B cell (primary cell): ENCODE results near the gene EBF3. TPM values are rescaled to one million over a fixed set of nuclear protein-coding genes. Genes with fewer than 3 reads are reported as not detected.

ENCODE experiments used
- ATAC-seq: fragments of 200-7000 bp; cut with Tn5 transposase; one replicate; pipeline ENCODE4 v1.10.0; 2021; ENCODE audit warnings: low read depth, mild to moderate bottlenecking, moderate number of reproducible peaks, moderate library complexity
- CTCF ChIA-PET: fragments of 350-600 bp; sonication (Branson Sonifier 250); formaldehyde crosslinking; loops from one replicate; lab custom pipeline; 2021; ENCODE audit warnings: antibody characterized with exemption, inconsistent platforms; lab: Charles Lee
- POLR2A ChIA-PET: fragments of 350-600 bp; sonication (Branson Sonifier 250); formaldehyde crosslinking; loops from one replicate; lab custom pipeline; 2021; ENCODE audit warnings: antibody characterized with exemption; lab: Charles Lee
- DNase-seq: peaks from one replicate; pipeline ENCODE4 v3.0.0; 2013
- H2AFZ ChIP-seq: 2 replicates; pipeline ENCODE4 v1.6.1; 2012; ENCODE audit warnings: mild to moderate bottlenecking, low read depth, low read length; ENCODE audit not compliant: insufficient read depth, poor library complexity, severe bottlenecking
- H3K27ac ChIP-seq, 2 donors: 1 replicate in 1 of 2; 2 replicates in 1 of 2; pipeline ENCODE4 v1.5.1; 2012 to 2013; ENCODE audit warnings: low read length in 2 of 2, mild to moderate bottlenecking in 2 of 2, moderate library complexity in 1 of 2
- H3K27me3 ChIP-seq, 4 experiments: fragments of 200-600 bp in 1 of 4; sonication (generic) in 1 of 4; replicated peaks in 1 of 4; 1 replicate in 2 of 4; 2 replicates in 2 of 4; pipeline versions ENCODE4 v1.6.1 to v1.7.0; 2013 to 2016; ENCODE audit warnings: low read length in 3 of 4, mild to moderate bottlenecking in 2 of 4, mixed read lengths in 1 of 4, moderate library complexity in 1 of 4; ENCODE audit not compliant: insufficient read depth in 4 of 4, control insufficient read depth in 3 of 4; ENCODE audit errors: control extremely low read depth in 1 of 4
- H3K36me3 ChIP-seq, 2 experiments: replicated peaks in 1 of 2; 1 replicate in 1 of 2; 2 replicates in 1 of 2; pipeline versions ENCODE4 v1.6.1 to v1.7.1; 2013; ENCODE audit warnings: low read length in 1 of 2; ENCODE audit not compliant: insufficient read depth in 2 of 2, control insufficient read depth in 1 of 2; ENCODE audit errors: control extremely low read depth in 1 of 2, extremely low read depth in 1 of 2
- H3K4me1 ChIP-seq, 2 donors: fragments of 200-600 bp in 1 of 2; sonication (generic) in 1 of 2; 1 replicate in 1 of 2; 2 replicates in 1 of 2; pipeline versions ENCODE4 v1.5.1 to v1.6.1; 2013 to 2017; ENCODE audit warnings: low read length in 2 of 2; ENCODE audit not compliant: control insufficient read depth in 2 of 2, insufficient read depth in 2 of 2
- H3K4me2 ChIP-seq: replicated peaks from 2 replicates; pipeline ENCODE3; 2012; ENCODE audit warnings: mild to moderate bottlenecking, low read depth, low read length; ENCODE audit not compliant: poor library complexity, severe bottlenecking
- H3K4me3 ChIP-seq, 5 experiments: fragments of 200-600 bp in 1 of 5; sonication (generic) in 1 of 5; 1 replicate in 3 of 5; 2 replicates in 2 of 5; pipeline versions ENCODE4 v1.5.1 to v1.7.0; 2011 to 2016; ENCODE audit warnings: low read length in 4 of 5, mild to moderate bottlenecking in 4 of 5, low read depth in 2 of 5, control low read depth in 1 of 5, moderate library complexity in 1 of 5; ENCODE audit not compliant: insufficient read depth in 1 of 5; ENCODE audit errors: control extremely low read depth in 1 of 5, extremely low read depth in 1 of 5
- H3K79me2 ChIP-seq: fragments of 200-600 bp; sonication (generic); one replicate; pipeline ENCODE4 v1.6.0; 2016; ENCODE audit warnings: low read length; ENCODE audit not compliant: control insufficient read depth, insufficient read depth
- H3K9ac ChIP-seq: fragments of 200-600 bp; sonication (generic); 2 replicates; pipeline ENCODE4 v1.6.1; 2017; ENCODE audit warnings: mild to moderate bottlenecking, low read length, moderate library complexity
- H3K9me3 ChIP-seq, 3 donors: one replicate each; pipeline versions ENCODE4 v1.6.1 to v1.7.1; 2013; ENCODE audit warnings: low read length in 2 of 3; ENCODE audit not compliant: control insufficient read depth in 2 of 3, insufficient read depth in 1 of 3; ENCODE audit errors: control extremely low read depth in 1 of 3
- H4K20me1 ChIP-seq: 2 replicates; pipeline ENCODE4 v1.6.0; 2012; ENCODE audit warnings: mild to moderate bottlenecking, low read length; ENCODE audit not compliant: insufficient read depth, control insufficient read depth, poor library complexity, severe bottlenecking
- H3K27ac Mint-ChIP-seq: one replicate; pipeline ENCODE4 v1.8.0; 2021; ENCODE audit warnings: mixed read lengths
- H3K27me3 Mint-ChIP-seq: one replicate; pipeline ENCODE4 v1.8.0; 2021; ENCODE audit warnings: mixed read lengths
- H3K4me1 Mint-ChIP-seq: one replicate; pipeline ENCODE4 v1.8.0; 2021; ENCODE audit warnings: mixed read lengths
- H3K4me3 Mint-ChIP-seq: one replicate; pipeline ENCODE4 v1.8.0; 2021; ENCODE audit warnings: mixed read lengths
- H3K9me3 Mint-ChIP-seq: one replicate; pipeline ENCODE4 v1.8.0; 2022; ENCODE audit warnings: mixed read lengths; ENCODE audit not compliant: insufficient read depth
- CTCF ChIP-seq: fragments of 200-600 bp; IDR thresholded peaks from one replicate; pipeline ENCODE4 v1.8.0; 2022; ENCODE audit warnings: antibody characterized with exemption, mild to moderate bottlenecking
- EZH2 ChIP-seq: IDR thresholded peaks from 2 replicates; pipeline ENCODE4 v1.6.1; 2012; ENCODE audit warnings: borderline replicate concordance, low read depth, mild to moderate bottlenecking, moderate library complexity, low read length; ENCODE audit not compliant: insufficient read depth, poor library complexity, severe bottlenecking
- WGBS: methylation state at CpG from one replicate; pipeline ENCODE4 v1.1.5; 2013; ENCODE audit warnings: missing lambda C conversion rate; ENCODE audit not compliant: insufficient coverage; 5-methylcytosine and 5-hydroxymethylcytosine counted together
- intact Hi-C: fragments of 100-400 bp; cut with micrococcal nuclease; formaldehyde crosslinking; loops from one replicate; pipeline ENCODE4 v1.10.0; 2022
- polyA plus RNA-seq: library from polyadenylated mRNA; depleted of rRNA; stranded (reverse); fragments of >200 nt; gene quantifications from 2 replicates; pipeline ENCODE4 v1.2.3, GENCODE V29; 2012
- total RNA-seq, 2 donors: library from RNA; stranded (reverse); fragments of 120-200 nt in 1 of 2; gene quantifications; 1 replicate in 1 of 2; 2 replicates in 1 of 2; pipeline versions ENCODE4 v1.2.3 to v1.2.4, GENCODE V29; 2013 to 2022

The EBF3 gene
- total and polyA plus RNA-seq, 2 donors (not counting 1 experiment from before 2014, with no cell fraction given) = not detected

DNA sequence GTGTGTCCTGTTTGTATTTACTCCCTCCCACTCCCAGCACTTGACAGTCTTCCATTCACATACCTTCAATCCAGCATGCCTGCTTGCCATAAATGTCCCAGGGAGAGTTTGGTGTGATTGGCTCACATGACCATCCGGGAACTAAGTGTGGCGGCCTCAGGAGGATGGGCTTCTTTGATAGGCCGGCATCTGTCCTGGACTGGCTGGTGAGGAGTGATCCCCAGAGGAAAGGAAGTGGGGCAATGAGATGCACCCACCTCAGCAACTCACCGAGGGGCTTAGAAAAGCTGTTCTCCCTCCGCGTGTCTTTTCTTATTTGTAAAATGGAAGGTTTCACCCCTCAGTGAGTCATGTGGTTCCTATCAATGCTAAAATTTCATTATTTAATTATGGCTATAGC, 14.9 kb upstream of the EBF3 start:
- WGBS = 95% methylated on average over 3 of the region's 6 CpGs
- no peak for ATAC-seq
- ChIA-PET CTCF (no interaction called here), POLR2A (no interaction called here)
- peaks cover 0 to 18% (median 0%) of the 10 kb centered on the region in 3 donors for H3K9me3 ChIP-seq
- no peak overlapping the region for H3K4me3 ChIP-seq
- no peak overlapping the region for H2AFZ ChIP-seq
- Mint-ChIP-seq H3K4me3 (no peak overlapping the region), H3K27me3 (peaks cover 63% of the 10 kb centered on the region), H3K9me3 (peaks cover 4% of the 10 kb centered on the region), H3K27ac (no peak overlapping the region), H3K4me1 (peaks cover 1% of the 10 kb centered on the region)
- H3K36me3 ChIP-seq = no peaks in the 10 kb centered on the region
- intact Hi-C loops = loop anchor here (10.0 kb wide), 1 partner anchor 1714 kb away; no protein-coding TSS in a partner anchor
- no peaks in the 10 kb centered on the region for H3K4me1 ChIP-seq
- H3K4me2 ChIP-seq = no peak overlapping the region
- peaks cover 0 to 35% (median 18%) of the 10 kb centered on the region in 4 experiments for H3K27me3 ChIP-seq
- no peak overlapping the region for H3K9ac ChIP-seq
- no peak for TF ChIP-seq CTCF
- no peak for TF ChIP-seq EZH2
- H3K79me2 ChIP-seq = no peaks in the 10 kb centered on the region
- no peak for DNase-seq
- H4K20me1 ChIP-seq = no peaks in the 10 kb centered on the region
- H3K27ac ChIP-seq = no peak overlapping the region

GRCh38 chr10:129978322-129978721, 14.2 kb upstream of the EBF3 start:
- Histone ChIP-seq H3K4me1 (no peaks in the 10 kb centered on the region), H3K4me2 (no peak overlapping the region), H3K27me3 (peaks cover 0 to 41% (median 24%) of the 10 kb centered on the region in 4 experiments), H3K4me3 (no peak overlapping the region), H3K9ac (no peak overlapping the region), H3K27ac (no peak overlapping the region), H3K79me2 (no peaks in the 10 kb centered on the region), H4K20me1 (no peaks in the 10 kb centered on the region), H3K36me3 (no peaks in the 10 kb centered on the region), H3K9me3 (peaks cover 0 to 15% (median 0%) of the 10 kb centered on the region in 3 donors), H2AFZ (no peak overlapping the region)
- ChIA-PET CTCF (no interaction called here), POLR2A (no interaction called here)
- Mint-ChIP-seq H3K4me1 (peaks cover 2% of the 10 kb centered on the region), H3K27ac (no peak overlapping the region), H3K4me3 (no peak overlapping the region), H3K9me3 (peaks cover 3% of the 10 kb centered on the region), H3K27me3 (peaks cover 68% of the 10 kb centered on the region)
- TF ChIP-seq CTCF (no peak), EZH2 (no peak)
- DNase-seq = no peak
- no CpG with 5 or more reads among the region's 1 CpG for WGBS
- ATAC-seq = no peak
- intact Hi-C loops = loop anchor here (10.0 kb wide), 1 partner anchor 1714 kb away; no protein-coding TSS in a partner anchor
